BE2C (cell line): ENCODE measurements around the gene BTG2. TPM values are rescaled to one million over a fixed set of nuclear protein-coding genes. Genes with fewer than 3 reads are reported as not detected.
"Not testable (repeated sequence)": the region's sequence is repeated elsewhere in the genome, so short reads cannot be mapped to it uniquely, and the experiment has no call there.

Experiments
- DNase-seq: peaks from one replicate; pipeline ENCODE4 v3.0.0-alpha.2; 2020
- H3K27me3 ChIP-seq: fragments of 250-450 bp; sonication (Bioruptor Pico); 2 replicates; pipeline ENCODE4 v1.5.1; 2020; ENCODE audit warnings: mild to moderate bottlenecking
- H3K36me3 ChIP-seq: fragments of 250-450 bp; sonication (Bioruptor Pico); 2 replicates; pipeline ENCODE4 v1.5.1; 2020; ENCODE audit warnings: mild to moderate bottlenecking
- H3K4me1 ChIP-seq: fragments of 250-450 bp; sonication (Bioruptor Pico); 2 replicates; pipeline ENCODE4 v1.5.1; 2020
- H3K4me3 ChIP-seq: 2 replicates; pipeline ENCODE4 v1.5.1; 2011; ENCODE audit warnings: low read depth, low read length
- H3K9me3 ChIP-seq: fragments of 250-450 bp; sonication (Bioruptor Pico); 2 replicates; pipeline ENCODE4 v1.5.1; 2020
- polyA plus RNA-seq: library from polyadenylated mRNA; unstranded; fragments of >200 nt; gene quantifications from one replicate; pipeline ENCODE4 v1.2.1, GENCODE V29; 2012; ENCODE audit warnings: low read depth, missing spikeins; ENCODE audit not compliant: insufficient read length, insufficient read depth
- TF ChIP-seq, protein P1 (sequence below): IDR thresholded peaks from 2 replicates; pipeline ENCODE4 v1.5.1; 2012; ENCODE audit warnings: mild to moderate bottlenecking, low read depth, low read length

Gene BTG2, protein sequence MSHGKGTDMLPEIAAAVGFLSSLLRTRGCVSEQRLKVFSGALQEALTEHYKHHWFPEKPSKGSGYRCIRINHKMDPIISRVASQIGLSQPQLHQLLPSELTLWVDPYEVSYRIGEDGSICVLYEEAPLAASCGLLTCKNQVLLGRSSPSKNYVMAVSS
- polyA plus RNA-seq = 15.1 TPM

GRCh38 chr1:203304919-203305808 lies at the start of gene BTG2:
TSS of gene BTG2 (plus strand) at chr1:203305519. CDS start at chr1:203305607, 88 bp downstream.
- peak; percentile 93 for DNase-seq
- Histone ChIP-seq H3K27me3 (no peaks in the 10 kb centered on the region), H3K4me1 (peaks cover 20% of the 10 kb centered on the region), H3K9me3 (no peaks in the 10 kb centered on the region), H3K4me3 (peak within 1 kb of the TSS; percentile 94), H3K36me3 (peaks cover 14% of the 10 kb centered on the region)
- TF ChIP-seq, protein P1, sequence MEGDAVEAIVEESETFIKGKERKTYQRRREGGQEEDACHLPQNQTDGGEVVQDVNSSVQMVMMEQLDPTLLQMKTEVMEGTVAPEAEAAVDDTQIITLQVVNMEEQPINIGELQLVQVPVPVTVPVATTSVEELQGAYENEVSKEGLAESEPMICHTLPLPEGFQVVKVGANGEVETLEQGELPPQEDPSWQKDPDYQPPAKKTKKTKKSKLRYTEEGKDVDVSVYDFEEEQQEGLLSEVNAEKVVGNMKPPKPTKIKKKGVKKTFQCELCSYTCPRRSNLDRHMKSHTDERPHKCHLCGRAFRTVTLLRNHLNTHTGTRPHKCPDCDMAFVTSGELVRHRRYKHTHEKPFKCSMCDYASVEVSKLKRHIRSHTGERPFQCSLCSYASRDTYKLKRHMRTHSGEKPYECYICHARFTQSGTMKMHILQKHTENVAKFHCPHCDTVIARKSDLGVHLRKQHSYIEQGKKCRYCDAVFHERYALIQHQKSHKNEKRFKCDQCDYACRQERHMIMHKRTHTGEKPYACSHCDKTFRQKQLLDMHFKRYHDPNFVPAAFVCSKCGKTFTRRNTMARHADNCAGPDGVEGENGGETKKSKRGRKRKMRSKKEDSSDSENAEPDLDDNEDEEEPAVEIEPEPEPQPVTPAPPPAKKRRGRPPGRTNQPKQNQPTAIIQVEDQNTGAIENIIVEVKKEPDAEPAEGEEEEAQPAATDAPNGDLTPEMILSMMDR = no peak

DNA sequence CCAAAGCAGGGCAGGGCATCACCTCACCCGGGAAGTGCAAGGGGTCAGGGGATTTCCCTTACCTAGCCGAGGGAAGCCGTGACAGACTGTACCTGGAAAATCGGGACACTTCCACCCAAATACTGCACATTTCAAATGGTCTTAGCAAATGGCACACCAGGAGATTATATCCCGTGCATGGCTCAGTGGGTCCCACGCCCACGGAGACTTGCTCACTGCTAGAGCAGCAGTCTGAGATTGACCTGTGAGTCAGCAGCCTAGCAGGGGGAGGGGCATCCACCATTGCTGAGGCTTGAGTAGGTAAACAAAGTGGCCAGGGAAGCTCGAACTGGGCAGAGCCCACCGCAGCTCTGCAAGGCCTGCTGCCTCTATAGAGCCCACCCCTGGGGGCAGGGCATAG lies 48.7 kb upstream of the BTG2 start:
- DNase-seq, H3K4me3 ChIP-seq, H3K36me3 ChIP-seq, H3K9me3 ChIP-seq, H3K4me1 ChIP-seq: not testable (repeated sequence)
- peaks cover 38% of the 10 kb centered on the region for H3K27me3 ChIP-seq

GRCh38 chr1:203263496-203263895 lies 41.8 kb upstream of the BTG2 start:
- no peak overlapping the region for H3K4me3 ChIP-seq
- H3K27me3 ChIP-seq = no peaks in the 10 kb centered on the region
- TF ChIP-seq, protein P1 = no peak
- no peaks in the 10 kb centered on the region for H3K9me3 ChIP-seq
- no peak for DNase-seq
- no peaks in the 10 kb centered on the region for H3K36me3 ChIP-seq
- peaks cover 3% of the 10 kb centered on the region for H3K4me1 ChIP-seq

GRCh38 chr1:203264052-203264501 lies 41.2 kb upstream of the BTG2 start:
- Histone ChIP-seq H3K9me3 (no peaks in the 10 kb centered on the region), H3K4me3 (no peak overlapping the region), H3K36me3 (no peaks in the 10 kb centered on the region), H3K4me1 (peaks cover 7% of the 10 kb centered on the region), H3K27me3 (no peaks in the 10 kb centered on the region)
- TF ChIP-seq, protein P1 = no peak
- DNase-seq = no peak

DNA sequence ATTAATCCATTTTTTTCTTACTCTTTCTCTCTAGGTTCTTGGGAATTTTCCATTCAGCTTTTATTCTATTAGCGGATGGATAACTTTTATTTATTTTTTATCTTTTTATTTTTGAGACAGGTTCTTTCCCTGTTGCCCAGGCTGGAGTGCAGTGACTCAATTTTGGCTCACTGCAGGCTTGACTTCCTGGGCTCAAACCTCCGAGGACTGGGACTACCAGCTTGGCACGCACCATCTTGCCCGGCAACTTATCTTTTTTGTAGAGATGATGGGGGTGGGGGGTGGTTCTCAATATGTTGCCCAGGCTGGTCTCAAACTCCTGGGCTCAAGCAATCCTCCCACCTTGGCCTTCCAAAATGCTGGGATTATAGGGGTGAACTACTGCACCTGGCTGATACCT lies 39.8 kb upstream of the BTG2 start:
- no peak for DNase-seq
- no peaks in the 10 kb centered on the region for H3K36me3 ChIP-seq
- H3K4me3 ChIP-seq = no peak overlapping the region
- TF ChIP-seq, protein P1 = no peak
- peaks cover 7% of the 10 kb centered on the region for H3K4me1 ChIP-seq
- no peaks in the 10 kb centered on the region for H3K9me3 ChIP-seq
- no peaks in the 10 kb centered on the region for H3K27me3 ChIP-seq

DNA sequence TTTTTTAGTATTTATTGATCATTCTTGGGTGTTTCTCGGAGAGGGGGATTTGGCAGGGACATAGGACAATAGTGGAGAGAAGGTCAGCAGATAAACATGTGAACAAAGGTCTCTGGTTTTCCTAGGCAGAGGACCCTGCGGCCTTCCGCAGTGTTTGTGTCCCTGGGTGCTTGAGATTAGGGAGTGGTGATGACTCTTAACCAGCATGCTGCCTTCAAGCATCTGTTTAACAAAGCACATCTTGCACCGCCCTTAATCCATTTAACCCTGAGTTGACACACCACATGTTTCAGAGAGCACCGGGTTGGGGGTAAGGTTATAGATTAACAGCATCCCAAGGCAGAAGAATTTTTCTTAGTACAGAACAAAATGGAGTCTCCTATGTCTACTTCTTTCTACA lies 39.2 kb upstream of the BTG2 start:
- H3K9me3 ChIP-seq, DNase-seq, H3K27me3 ChIP-seq, H3K36me3 ChIP-seq, H3K4me3 ChIP-seq: not testable (repeated sequence)
- H3K4me1 ChIP-seq = peaks cover 12% of the 10 kb centered on the region

DNA sequence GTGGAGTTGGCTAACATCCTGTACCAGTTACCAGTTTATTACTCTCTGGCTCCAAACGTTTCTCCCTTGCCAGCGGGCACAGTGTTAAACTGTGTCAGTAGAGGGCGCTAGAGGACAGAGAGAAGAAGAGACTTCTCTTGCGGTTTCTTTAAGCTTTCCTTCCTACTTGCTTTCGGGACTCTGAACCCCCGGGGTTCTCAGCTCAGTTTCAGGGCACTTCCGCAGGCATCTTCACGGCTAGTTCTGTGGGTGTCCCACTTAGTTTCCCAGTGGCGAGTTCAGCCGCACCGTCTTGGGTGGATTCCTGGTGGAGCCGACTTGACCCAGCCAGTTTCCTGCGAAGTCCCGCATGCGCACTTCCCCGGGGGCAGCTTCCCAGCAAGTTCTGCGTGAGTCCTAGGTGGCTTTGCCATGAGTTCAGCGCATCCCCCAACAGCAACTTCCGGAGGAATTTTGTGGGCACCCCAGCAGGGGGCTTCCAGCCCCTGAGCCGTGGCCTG lies 37.9 kb upstream of the BTG2 start:
- H3K9me3 ChIP-seq = no peaks in the 10 kb centered on the region
- DNase-seq = peak; percentile 75
- peaks cover 14% of the 10 kb centered on the region for H3K4me1 ChIP-seq
- H3K36me3 ChIP-seq = no peaks in the 10 kb centered on the region
- H3K27me3 ChIP-seq = no peaks in the 10 kb centered on the region
- peak overlapping the region; percentile 80 for H3K4me3 ChIP-seq
- TF ChIP-seq, protein P1 = peak; percentile 99
